HepG2 (cell line): ENCODE data around the gene FXYD4. TPM values are rescaled to one million over a fixed set of nuclear protein-coding genes. Genes with fewer than 3 reads are reported as not detected.

Experiments used
- AHR ChIP-seq: IDR thresholded peaks from 2 replicates; pipeline ENCODE4 v1.6.1; 2018; ENCODE audit warnings: missing genetic modification reagents, missing compliant biosample characterization
- ARID2 ChIP-seq: sonication (generic); formaldehyde crosslinking; IDR thresholded peaks from 2 replicates; pipeline ENCODE4 v1.8.1; 2022; ENCODE audit warnings: mild to moderate bottlenecking, missing genetic modification reagents, borderline replicate concordance
- ATM ChIP-seq: fragments of 450-650 bp; IDR thresholded peaks from 2 replicates; pipeline ENCODE4 v1.7.1; 2017; ENCODE audit warnings: mild to moderate bottlenecking, borderline replicate concordance
- CBX1 ChIP-seq: IDR thresholded peaks from one replicate; pipeline ENCODE4 v1.6.1; 2016; ENCODE audit warnings: antibody characterized with exemption, low read depth
- KDM5A ChIP-seq: fragments of 200-600 bp; sonication (generic); IDR thresholded peaks from 2 replicates; pipeline ENCODE4 v1.7.0; 2018; ENCODE audit warnings: antibody characterized with exemption, mild to moderate bottlenecking, low read length, borderline replicate concordance
- KLF15 ChIP-seq: sonication (generic); formaldehyde crosslinking; IDR thresholded peaks from 2 replicates; pipeline ENCODE4 v1.8.1; 2023; ENCODE audit warnings: borderline replicate concordance, mild to moderate bottlenecking, inconsistent platforms, missing genetic modification reagents, mixed read lengths
- NFE2L1 ChIP-seq: sonication (generic); formaldehyde crosslinking; IDR thresholded peaks from 2 replicates; pipeline ENCODE4 v1.4.0; 2020; ENCODE audit warnings: missing genetic modification reagents, mild to moderate bottlenecking, borderline replicate concordance
- NR2F1 ChIP-seq, 2 experiments: fragments of 450-650 bp in 1 of 2; formaldehyde crosslinking in 1 of 2; IDR thresholded peaks; 2 replicates each; pipeline versions ENCODE4 v1.5.0 to v1.6.1; 2016 to 2020; ENCODE audit warnings: mild to moderate bottlenecking in 1 of 2, missing compliant biosample characterization in 1 of 2, missing genetic modification reagents in 1 of 2, moderate library complexity in 1 of 2
- NRL ChIP-seq: sonication (generic); formaldehyde crosslinking; IDR thresholded peaks from 2 replicates; pipeline ENCODE4 v1.5.0; 2020; ENCODE audit warnings: missing genetic modification reagents, mild to moderate bottlenecking, moderate library complexity, borderline replicate concordance
- REXO4 ChIP-seq: sonication (generic); formaldehyde crosslinking; IDR thresholded peaks from 2 replicates; pipeline ENCODE4 v1.8.0; 2022; ENCODE audit warnings: missing genetic modification reagents, mild to moderate bottlenecking, borderline replicate concordance
- SIN3A ChIP-seq: IDR thresholded peaks from 2 replicates; pipeline ENCODE4 v1.6.1; 2011; ENCODE audit warnings: low read depth, mild to moderate bottlenecking, control low read depth, low read length, borderline replicate concordance
- SKIL ChIP-seq: sonication (generic); formaldehyde crosslinking; IDR thresholded peaks from 2 replicates; pipeline ENCODE4 v1.8.0; 2022; ENCODE audit warnings: missing genetic modification reagents, mild to moderate bottlenecking, moderate library complexity, borderline replicate concordance
- SRSF9 ChIP-seq: fragments of 200-400 bp; formaldehyde crosslinking; IDR thresholded peaks from 2 replicates; pipeline ENCODE4 v1.6.1; 2018; ENCODE audit warnings: borderline replicate concordance, mild to moderate bottlenecking, low read depth, low read length; ENCODE audit not compliant: insufficient read depth, poor library complexity, severe bottlenecking
- ZNF407 ChIP-seq: sonication (generic); formaldehyde crosslinking; IDR thresholded peaks from one replicate; pipeline ENCODE4 v1.5.1; 2020; ENCODE audit warnings: mild to moderate bottlenecking, missing genetic modification reagents; ENCODE audit errors: not compliant biosample characterization
- ZNF580 ChIP-seq: IDR thresholded peaks from 2 replicates; pipeline ENCODE4 v1.6.1; 2016; ENCODE audit warnings: low read depth, borderline replicate concordance
- polyA plus RNA-seq, 8 experiments: library from polyadenylated mRNA; depleted of rRNA in 3 of 8; stranded (reverse) in 7 of 8; unstranded in 1 of 8; fragments of >200 nt; fragmentation: Illumina TruSeq in 4 of 8; extraction: Trizol in 4 of 8; gene quantifications; 2 replicates each; pipeline versions ENCODE4 v1.2.1 to v1.2.3, GENCODE V29; 2011 to 2016; ENCODE audit warnings: low read depth in 4 of 8, missing spikeins in 1 of 8, mixed read lengths in 1 of 8; ENCODE audit not compliant: insufficient read depth in 1 of 8
- total RNA-seq, 5 experiments: library from RNA; depleted of rRNA; stranded (reverse); fragments of >200 nt; fragmentation: Illumina TruSeq; extraction: Trizol; gene quantifications; 2 replicates each; pipeline ENCODE4 v1.2.3, GENCODE V29; 2016; ENCODE audit warnings: low read depth in 1 of 5
- TF ChIP-seq, protein P1 (sequence below): sonication (generic); formaldehyde crosslinking; IDR thresholded peaks from 2 replicates; pipeline ENCODE4 v1.4.0; 2020; ENCODE audit warnings: low read depth, mild to moderate bottlenecking, missing genetic modification reagents

The FXYD4 gene
- total and polyA plus RNA-seq, 2 of the 13 experiments (the other 11 are each of a cell fraction or from before 2014, with no cell fraction given), result not detected

- no peak for TF ChIP-seq ATM
- TF ChIP-seq, protein P1, sequence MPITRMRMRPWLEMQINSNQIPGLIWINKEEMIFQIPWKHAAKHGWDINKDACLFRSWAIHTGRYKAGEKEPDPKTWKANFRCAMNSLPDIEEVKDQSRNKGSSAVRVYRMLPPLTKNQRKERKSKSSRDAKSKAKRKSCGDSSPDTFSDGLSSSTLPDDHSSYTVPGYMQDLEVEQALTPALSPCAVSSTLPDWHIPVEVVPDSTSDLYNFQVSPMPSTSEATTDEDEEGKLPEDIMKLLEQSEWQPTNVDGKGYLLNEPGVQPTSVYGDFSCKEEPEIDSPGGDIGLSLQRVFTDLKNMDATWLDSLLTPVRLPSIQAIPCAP (CRISPR knock-in tag), result no peak
- TF ChIP-seq AHR (CRISPR knock-in tag), result no peak
- no peak for TF ChIP-seq ARID2 (CRISPR knock-in tag)
- no peak for TF ChIP-seq KDM5A
- peak; percentile 61; the same call in 1 of the 2 replicates for TF ChIP-seq SKIL
- TF ChIP-seq KLF15 (CRISPR knock-in tag), result no peak
- no peak for TF ChIP-seq SIN3A
- TF ChIP-seq NFE2L1, result no peak
- no peak for TF ChIP-seq ZNF407 (CRISPR knock-in tag)
- no peak for TF ChIP-seq REXO4 (CRISPR knock-in tag)
- peak; percentile 30 to 85; a peak in 3 of 4 replicates for TF ChIP-seq NR2F1 (CRISPR knock-in tag; IDR thresholded peaks at IDR 0.05)
- no peak for TF ChIP-seq SRSF9
- no peak for TF ChIP-seq CBX1
- TF ChIP-seq ZNF580 (CRISPR knock-in tag), result 0 out of 2 replicates have a peak, but pooled peaks have one; percentile 34
- no peak for TF ChIP-seq NRL
These were observed 46.7 kb downstream of the FXYD4 start (continued) for GRCh38 chr10:43417950-43418768.
